ENCODE results near the gene HDAC4. TPM values are rescaled to one million over a fixed set of nuclear protein-coding genes. Genes with fewer than 3 reads are reported as not detected.

The HDAC4 gene
- total and polyA plus RNA-seq, 9 of the 15 experiments (the other 6 are each of a cell fraction or from before 2014, with no cell fraction given), result 0.11 to 20.2 (median 4.0) TPM

- no peak for TF ChIP-seq SMAD1 (IDR thresholded peaks at IDR 0.05; ENCODE audit: low read depth, low read length, partially characterized antibody)
- no peak for TF ChIP-seq GATAD2A (IDR thresholded peaks at IDR 0.05)
- no peak for TF ChIP-seq CREB5 (CRISPR knock-in tag; IDR thresholded peaks at IDR 0.05)
- TF ChIP-seq RBFOX2 (IDR thresholded peaks at IDR 0.05; ENCODE audit: low read depth, low read length), result 0 out of 2 replicates have a peak, but pooled peaks have one; percentile 28
- TF ChIP-seq ZNF431 (CRISPR knock-in tag; IDR thresholded peaks at IDR 0.05), result no peak
- TF ChIP-seq ESRRA (IDR thresholded peaks at IDR 0.05; ENCODE audit: borderline replicate concordance, low read depth), result peak; percentile 83
- 0 out of 2 replicates have a peak, but pooled peaks have one; percentile 16 for TF ChIP-seq ZKSCAN1 (IDR thresholded peaks at IDR 0.05; ENCODE audit: low read depth, low read length)
- TF ChIP-seq MAFG (tag; conservative IDR thresholded peaks at IDR 0.05), result no peak
- no peak for TF ChIP-seq E2F1 (CRISPR knock-in tag; IDR thresholded peaks at IDR 0.05)
- no peak for TF ChIP-seq E2F8 (IDR thresholded peaks at IDR 0.05; ENCODE audit: low read depth, partially characterized antibody)
Observed at GRCh38 chr2:239294571-239295054, 106.2 kb downstream of the HDAC4 start (continued).
